HG02798 (cell line): ENCODE results near the gene CTNNA3.

ENCODE experiments used
- ATAC-seq: cut with Tn5 transposase; IDR thresholded peaks from one replicate; pipeline ENCODE4 v1.9.1; 2021; ENCODE audit warnings: mild to moderate bottlenecking; ENCODE audit not compliant: unreplicated experiment, poor library complexity

Gene CTNNA3

GRCh38 chr10:66294538-66294937 is 1401.5 kb downstream of the CTNNA3 start:
- no peak for ATAC-seq

GRCh38 chr10:66292922-66293321 is 1403.1 kb downstream of the CTNNA3 start:
- ATAC-seq, result no peak

- no peak for ATAC-seq
These were observed 1403.5 kb downstream of the CTNNA3 start for GRCh38 chr10:66292456-66292855.

- no peak for ATAC-seq
These were observed 1404.9 kb downstream of the CTNNA3 start for GRCh38 chr10:66291133-66291532.

- no peak for ATAC-seq
These were observed 1411.4 kb downstream of the CTNNA3 start for GRCh38 chr10:66284621-66285020.

- ATAC-seq, result no peak
These were observed 1412.0 kb downstream of the CTNNA3 start for GRCh38 chr10:66283874-66284464.

- ATAC-seq, result no peak
These were observed 1412.9 kb downstream of the CTNNA3 start for GRCh38 chr10:66283064-66283463.

- ATAC-seq, result no peak
These were observed 1414.7 kb downstream of the CTNNA3 start for GRCh38 chr10:66281327-66281726.

- ATAC-seq, result no peak
These were observed 1418.5 kb downstream of the CTNNA3 start for GRCh38 chr10:66277481-66277880.

- no peak for ATAC-seq
These were observed 1422.0 kb downstream of the CTNNA3 start for GRCh38 chr10:66273966-66274519.

- ATAC-seq, result no peak
These were observed 1430.6 kb downstream of the CTNNA3 start for GRCh38 chr10:66265398-66265797.

- no peak for ATAC-seq
These were observed 1436.2 kb downstream of the CTNNA3 start for GRCh38 chr10:66259836-66260235.

- ATAC-seq, result no peak
These were observed 1437.3 kb downstream of the CTNNA3 start for GRCh38 chr10:66258693-66259092.

- ATAC-seq, result no peak
These were observed 1438.2 kb downstream of the CTNNA3 start for GRCh38 chr10:66257801-66258200.

GRCh38 chr10:66252986-66253385 is 1443.0 kb downstream of the CTNNA3 start:
- ATAC-seq, result no peak

GRCh38 chr10:66246177-66246576 is 1449.8 kb downstream of the CTNNA3 start:
- ATAC-seq, result no peak

GRCh38 chr10:66244953-66245352 is 1451.0 kb downstream of the CTNNA3 start:
- ATAC-seq, result no peak

GRCh38 chr10:66242885-66243284 is 1453.1 kb downstream of the CTNNA3 start:
- ATAC-seq, result no peak

- ATAC-seq, result no peak
These were observed 1456.9 kb downstream of the CTNNA3 start for GRCh38 chr10:66239062-66239461.

- ATAC-seq, result no peak
These were observed 1457.7 kb downstream of the CTNNA3 start for GRCh38 chr10:66238343-66238742.

- ATAC-seq, result no peak
These were observed 1461.1 kb downstream of the CTNNA3 start for GRCh38 chr10:66234872-66235271.

GRCh38 chr10:66228887-66229286 is 1467.1 kb downstream of the CTNNA3 start:
- ATAC-seq, result no peak
